Pons (tissue), 1 donor: ENCODE results near the gene TM9SF2.

Experiments used
- DNase-seq: peaks from one replicate; pipeline ENCODE4 v3.0.0-alpha.2; 2016; ENCODE audit warnings: low spot score

The TM9SF2 gene

GRCh38 chr13:99577934-99578917 is 77.0 kb downstream of the TM9SF2 start:
- DNase-seq, result peak; percentile 56

GRCh38 chr13:99580500-99581268 is 79.4 kb downstream of the TM9SF2 start:
- DNase-seq, result no peak

- no peak for DNase-seq
Measured at GRCh38 chr13:99582511-99582910, 81.2 kb downstream of the TM9SF2 start.

- no peak for DNase-seq
Measured at GRCh38 chr13:99585609-99586008, 84.3 kb downstream of the TM9SF2 start.

GRCh38 chr13:99587021-99587420 is 85.7 kb downstream of the TM9SF2 start:
- no peak for DNase-seq

- DNase-seq, result no peak
Measured at GRCh38 chr13:99587893-99588606, 86.8 kb downstream of the TM9SF2 start.

GRCh38 chr13:99589575-99589974 is 88.3 kb downstream of the TM9SF2 start:
- DNase-seq, result no peak

- peak; percentile 17 for DNase-seq
Measured at GRCh38 chr13:99590519-99591011, 89.3 kb downstream of the TM9SF2 start.

- DNase-seq, result no peak
Measured at GRCh38 chr13:99596180-99596579, 94.9 kb downstream of the TM9SF2 start.

GRCh38 chr13:99600318-99600717 is 99.0 kb downstream of the TM9SF2 start:
- DNase-seq, result no peak

- DNase-seq, result no peak
Measured at GRCh38 chr13:99601535-99601934, 100.3 kb downstream of the TM9SF2 start.

GRCh38 chr13:99604636-99605035 is 103.4 kb downstream of the TM9SF2 start:
- DNase-seq, result no peak

- DNase-seq, result no peak
Measured at GRCh38 chr13:99605420-99606323, 104.4 kb downstream of the TM9SF2 start.

- peak; percentile 85 for DNase-seq
Measured at GRCh38 chr13:99606324-99607066, 105.2 kb downstream of the TM9SF2 start, which contains the start of gene CLYBL. Gene CLYBL, plus strand, starts transcription at chr13:99606690.

- DNase-seq, result no peak
Measured at GRCh38 chr13:99608345-99608744, 107.1 kb downstream of the TM9SF2 start.

- DNase-seq, result no peak
Measured at GRCh38 chr13:99610702-99611289, 109.5 kb downstream of the TM9SF2 start.
